DOHH2 (cell line): ENCODE data around the gene CRIP1.

Experiments used
- EZH2phosphoT487 ChIP-seq: fragments of 200-600 bp; sonication (generic); IDR thresholded peaks from 2 replicates; pipeline ENCODE4 v1.6.1; 2017; ENCODE audit warnings: borderline replicate concordance, mild to moderate bottlenecking, antibody characterized with exemption, low read length, moderate library complexity, mixed read lengths
- TF ChIP-seq, protein P1 (sequence below): fragments of 200-600 bp; sonication (generic); IDR thresholded peaks from one replicate; pipeline ENCODE4 v1.5.1; 2014; ENCODE audit warnings: antibody characterized with exemption, mild to moderate bottlenecking, low read depth, low read length; ENCODE audit not compliant: poor library complexity, severe bottlenecking

DNA sequence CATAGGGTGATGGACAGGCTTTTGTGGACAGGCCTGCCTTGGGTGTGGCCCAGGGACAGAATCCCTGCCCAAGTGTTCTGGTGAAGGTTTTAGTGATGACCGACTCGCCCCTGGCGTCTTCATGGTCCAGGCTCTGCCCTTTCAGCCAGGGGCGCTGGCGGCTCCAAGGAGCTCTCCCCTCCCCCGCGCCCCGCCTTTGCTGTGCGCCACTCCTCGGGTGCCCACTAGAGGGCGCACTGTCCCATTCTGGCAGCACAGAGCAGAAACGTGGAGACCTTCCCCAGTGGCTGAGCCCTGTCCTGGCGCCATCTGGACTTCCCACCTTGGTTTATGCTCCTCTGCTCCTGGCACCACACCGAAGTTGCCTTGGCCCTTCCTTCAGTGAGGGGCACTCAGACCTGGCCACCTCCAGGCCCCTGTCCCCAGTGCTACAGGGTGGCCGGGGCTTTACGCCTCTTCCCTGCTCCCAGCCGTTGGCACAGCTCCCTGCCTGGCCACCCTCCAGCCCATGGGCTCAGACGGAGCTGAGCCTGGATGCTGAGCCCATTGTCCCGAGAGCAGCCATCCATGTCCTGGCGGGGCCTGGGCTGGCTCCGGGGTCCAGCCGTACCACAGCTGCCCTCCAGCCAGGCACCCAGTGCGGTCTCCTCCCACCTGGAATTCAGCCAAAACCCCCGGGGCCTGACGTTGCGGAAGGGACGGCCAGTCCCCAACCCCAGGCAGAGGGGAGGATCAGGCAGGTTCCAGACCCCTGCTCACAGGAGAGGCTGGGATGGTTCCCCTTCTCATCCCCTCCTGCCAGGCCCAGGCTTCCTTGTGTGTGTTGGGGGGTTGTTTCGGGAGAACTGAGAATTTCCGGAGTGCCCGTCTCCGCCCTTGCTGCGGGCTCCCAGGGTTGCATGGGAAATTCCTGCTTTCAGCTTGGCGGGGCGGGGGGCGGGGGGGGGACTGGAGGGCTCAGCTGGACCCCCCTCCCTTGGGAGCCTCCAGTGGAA lies 5.6 kb upstream of the CRIP1 start:
- TF ChIP-seq, protein P1, sequence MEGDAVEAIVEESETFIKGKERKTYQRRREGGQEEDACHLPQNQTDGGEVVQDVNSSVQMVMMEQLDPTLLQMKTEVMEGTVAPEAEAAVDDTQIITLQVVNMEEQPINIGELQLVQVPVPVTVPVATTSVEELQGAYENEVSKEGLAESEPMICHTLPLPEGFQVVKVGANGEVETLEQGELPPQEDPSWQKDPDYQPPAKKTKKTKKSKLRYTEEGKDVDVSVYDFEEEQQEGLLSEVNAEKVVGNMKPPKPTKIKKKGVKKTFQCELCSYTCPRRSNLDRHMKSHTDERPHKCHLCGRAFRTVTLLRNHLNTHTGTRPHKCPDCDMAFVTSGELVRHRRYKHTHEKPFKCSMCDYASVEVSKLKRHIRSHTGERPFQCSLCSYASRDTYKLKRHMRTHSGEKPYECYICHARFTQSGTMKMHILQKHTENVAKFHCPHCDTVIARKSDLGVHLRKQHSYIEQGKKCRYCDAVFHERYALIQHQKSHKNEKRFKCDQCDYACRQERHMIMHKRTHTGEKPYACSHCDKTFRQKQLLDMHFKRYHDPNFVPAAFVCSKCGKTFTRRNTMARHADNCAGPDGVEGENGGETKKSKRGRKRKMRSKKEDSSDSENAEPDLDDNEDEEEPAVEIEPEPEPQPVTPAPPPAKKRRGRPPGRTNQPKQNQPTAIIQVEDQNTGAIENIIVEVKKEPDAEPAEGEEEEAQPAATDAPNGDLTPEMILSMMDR = peak; percentile 99
- no peak for TF ChIP-seq EZH2phosphoT487
